ENCODE measurements around the gene GAGE12E.
"Not testable (repeated sequence)": the region's sequence is repeated elsewhere in the genome, so short reads cannot be mapped to it uniquely, and the experiment has no call there.

- not testable (repeated sequence) for TF ChIP-seq CTCF, POLR2A, EP300 (IDR thresholded peaks at IDR 0.05)
These were observed 47.6 kb downstream of the GAGE12E start, which contains the start of gene GAGE1 for GRCh38 chrX:49598720-49599119.
